Breast epithelium (tissue), 3 donors: Measurements from ENCODE around the gene PLD5.
"Not testable (repeated sequence)": the region's sequence is repeated elsewhere in the genome, so short reads cannot be mapped to it uniquely, and the experiment has no call there.

Experiments used
- CTCF ChIP-seq, 3 donors: fragments of 450-650 bp; IDR thresholded peaks; one replicate each; pipeline ENCODE4 v1.5.1; 2016 to 2017; ENCODE audit warnings: antibody characterized with exemption in 3 of 3, mild to moderate bottlenecking in 3 of 3, moderate library complexity in 3 of 3
- POLR2A ChIP-seq: fragments of 450-650 bp; IDR thresholded peaks from one replicate; pipeline ENCODE4 v1.6.1; 2016; ENCODE audit warnings: antibody characterized with exemption, mild to moderate bottlenecking, moderate library complexity

DNA sequence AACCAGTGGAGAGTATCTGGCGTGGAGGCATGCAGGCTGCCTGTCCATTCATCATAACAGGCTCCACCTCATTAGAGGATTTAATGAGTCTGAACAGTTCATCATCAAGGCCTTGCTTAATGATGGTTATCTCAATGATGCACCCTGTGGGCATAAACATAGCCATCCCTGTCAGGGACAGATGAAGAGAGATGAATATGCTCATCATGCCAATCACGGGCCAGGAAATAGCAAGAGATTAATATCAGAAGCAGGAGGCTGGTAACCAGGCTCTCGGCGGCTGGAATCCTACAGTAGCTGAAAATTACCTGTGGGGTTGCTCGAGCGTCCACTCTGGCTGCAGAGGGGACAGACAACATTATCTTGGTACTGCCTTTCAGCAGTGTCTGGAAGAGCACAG is 247.7 kb downstream of the PLD5 start:
- TF ChIP-seq POLR2A; CTCF (IDR thresholded peaks at IDR 0.05): not testable (repeated sequence)
